ENCODE data around the gene KLC1.

Gene KLC1

GRCh38 chr14:103738166-103738565 is 109.2 kb downstream of the KLC1 start:
- no peak for DNase-seq

- no peak for DNase-seq
These were observed 109.9 kb downstream of the KLC1 start for GRCh38 chr14:103738701-103739451.

- no peak for DNase-seq
These were observed 110.4 kb downstream of the KLC1 start for GRCh38 chr14:103739466-103739792.

GRCh38 chr14:103739793-103740501 is 110.9 kb downstream of the KLC1 start:
- no peak for DNase-seq

GRCh38 chr14:103740991-103741689 is 112.1 kb downstream of the KLC1 start:
- no peak for DNase-seq

- DNase-seq: no peak
These were observed 112.9 kb downstream of the KLC1 start for GRCh38 chr14:103741876-103742275.

- DNase-seq: no peak
These were observed 113.7 kb downstream of the KLC1 start for GRCh38 chr14:103742499-103743255.

- no peak for DNase-seq
These were observed 114.7 kb downstream of the KLC1 start for GRCh38 chr14:103743691-103744090.

GRCh38 chr14:103744621-103745395 is 115.8 kb downstream of the KLC1 start:
- DNase-seq: no peak

- no peak for DNase-seq
These were observed 116.4 kb downstream of the KLC1 start for GRCh38 chr14:103745424-103745823.

- DNase-seq: no peak
These were observed 117.7 kb downstream of the KLC1 start for GRCh38 chr14:103746701-103747100.

- no peak for DNase-seq
These were observed 119.5 kb downstream of the KLC1 start for GRCh38 chr14:103748534-103748857.

GRCh38 chr14:103749452-103749851 is 120.4 kb downstream of the KLC1 start:
- no peak for DNase-seq

GRCh38 chr14:103749860-103750259 is 120.8 kb downstream of the KLC1 start:
- DNase-seq: no peak

All from SW 1271 (cell line).